H4 (cell line): ENCODE measurements around the gene MFSD11. TPM values are rescaled to one million over a fixed set of nuclear protein-coding genes. Genes with fewer than 3 reads are reported as not detected.

Source experiments
- total RNA-seq: library from RNA; depleted of rRNA; stranded (reverse); fragments of >200 nt; shearing (Covaris generic); gene quantifications from 2 replicates; pipeline ENCODE4 v1.2.3, GENCODE V29; 2014; rRNA removed

Gene MFSD11
- total RNA-seq, 1 experiment from 2014 or later, result 36.7 TPM

Other genes with a start within 250 kb of the MFSD11 start
- gene RHBDF2, start 236.7 kb upstream of the MFSD11 start, total RNA-seq, result 9.0 and 17.4 TPM in 2 replicates
- 0.25 and 1.8 TPM in 2 replicates for gene CYGB, start 200.4 kb upstream of the MFSD11 start, total RNA-seq
- gene PRCD, start 198.1 kb upstream of the MFSD11 start, total RNA-seq, result not detected in 2 replicates
- 0.14 TPM in 1 of 2 replicates, not detected in the other for gene ST6GALNAC2, start 152.3 kb upstream of the MFSD11 start, total RNA-seq
- gene ST6GALNAC1, start 94.4 kb upstream of the MFSD11 start, total RNA-seq, result not detected in 2 replicates
- gene MXRA7, start 27.2 kb upstream of the MFSD11 start, total RNA-seq, result 149 and 167 TPM in 2 replicates
- gene JMJD6, start 11.5 kb upstream of the MFSD11 start, total RNA-seq, result 29.3 and 33.4 TPM in 2 replicates
- gene METTL23, start 11.3 kb upstream of the MFSD11 start, total RNA-seq, result 77.5 and 112 TPM in 2 replicates
- 225 and 330 TPM in 2 replicates for gene SRSF2, start 788 bp upstream of the MFSD11 start, total RNA-seq
- gene MGAT5B, start 130.3 kb downstream of the MFSD11 start, total RNA-seq, result 5.3 and 6.8 TPM in 2 replicates